Measurements from ENCODE around the gene ENTPD2.
"Not testable (repeated sequence)": the region's sequence is repeated elsewhere in the genome, so short reads cannot be mapped to it uniquely, and the experiment has no call there.

Gene ENTPD2

DNA sequence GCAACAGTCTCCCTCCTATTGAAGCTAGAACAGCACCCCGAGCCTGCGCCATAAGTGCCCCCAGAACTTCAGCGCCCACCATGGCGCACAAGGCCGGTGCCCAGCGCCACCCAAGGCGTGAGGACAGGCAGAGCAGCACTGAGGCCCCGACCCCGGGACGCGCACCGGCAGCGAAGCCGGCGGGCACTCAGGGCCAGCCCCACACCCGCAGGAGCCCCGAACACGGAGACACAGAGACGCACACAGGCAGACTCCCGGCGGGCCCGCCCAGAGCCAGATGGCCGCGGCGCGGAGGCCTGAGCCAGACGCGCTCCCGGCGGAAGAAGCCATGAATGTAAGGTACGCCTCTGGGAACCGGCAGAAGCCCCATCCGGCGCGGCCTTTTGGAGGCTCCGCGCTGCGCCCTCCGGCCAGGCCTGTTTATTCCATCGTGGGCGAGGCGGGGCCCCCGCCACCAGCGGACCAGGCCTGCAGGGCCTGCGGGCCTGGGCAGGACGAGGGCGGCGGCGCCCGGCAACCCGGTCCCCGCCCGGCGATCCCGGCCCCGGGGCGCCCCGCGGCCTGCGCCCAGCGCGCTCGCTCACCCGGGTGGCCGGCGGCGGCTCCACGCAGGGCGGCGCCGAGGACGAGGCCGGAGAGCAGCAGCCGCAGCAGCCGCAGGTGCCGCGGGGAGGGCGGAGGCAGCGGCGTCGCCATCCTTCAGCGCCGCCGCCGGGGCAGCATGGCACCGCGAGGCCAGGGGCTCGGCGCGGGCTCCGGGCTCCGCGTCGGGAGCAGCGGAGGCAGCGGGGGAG is 8.4 kb downstream of the ENTPD2 start:
- peak in 2 of 4 experiments; percentile 37 to 42 for DNase-seq

GRCh38 chr9:137044502-137045177 is 9.2 kb downstream of the ENTPD2 start:
- peak in 2 of 4 experiments; percentile 21 to 32 for DNase-seq

DNA sequence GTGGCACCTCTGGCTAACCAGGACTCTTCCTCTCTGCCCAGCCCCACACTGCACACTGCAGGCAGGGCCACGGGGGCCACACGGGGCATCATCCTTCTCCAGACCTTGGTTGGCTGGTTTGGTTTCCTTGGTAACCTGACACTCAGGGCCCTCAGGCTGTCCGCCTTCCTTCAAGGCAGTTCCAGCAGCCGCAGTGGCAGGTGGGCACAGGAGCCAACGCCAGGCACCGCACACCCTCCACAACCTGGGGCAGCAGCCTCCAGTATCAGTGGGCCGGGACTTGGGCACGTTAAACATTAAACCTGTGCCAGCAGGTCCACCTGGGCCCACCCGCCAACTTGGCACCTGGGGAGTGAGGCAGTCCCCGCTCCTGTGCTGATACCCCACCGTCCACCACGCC is 9.8 kb downstream of the ENTPD2 start:
- DNase-seq, result no peak

GRCh38 chr9:137042751-137043727 is 10.8 kb downstream of the ENTPD2 start:
- DNase-seq, result no peak

GRCh38 chr9:137041124-137041523 is 12.7 kb downstream of the ENTPD2 start:
- DNase-seq, result no peak

GRCh38 chr9:137040568-137040967 is 13.3 kb downstream of the ENTPD2 start:
- DNase-seq, result no peak

- no peak for DNase-seq
These were observed 14.1 kb downstream of the ENTPD2 start for GRCh38 chr9:137039611-137040366.

DNA sequence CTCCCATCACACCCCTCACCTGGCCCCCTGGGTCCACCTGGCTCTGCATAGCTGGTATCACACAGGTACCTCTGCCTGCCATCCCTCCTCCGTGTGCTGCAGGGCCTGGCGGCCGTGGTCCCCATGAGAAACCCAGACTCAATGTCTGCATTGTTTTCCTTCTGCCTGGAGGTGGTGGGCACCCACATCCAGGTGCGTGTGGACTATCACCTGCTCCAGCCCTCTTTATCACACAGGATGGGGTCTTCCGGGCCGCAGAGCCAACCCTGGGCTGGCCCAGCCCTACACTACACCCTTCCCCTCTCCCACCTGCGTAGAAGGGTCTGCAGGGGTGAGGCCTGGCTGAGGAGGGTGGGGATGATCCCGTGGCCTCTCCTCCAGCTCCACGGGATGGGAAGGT is 14.9 kb downstream of the ENTPD2 start:
- DNase-seq, result no peak

DNA sequence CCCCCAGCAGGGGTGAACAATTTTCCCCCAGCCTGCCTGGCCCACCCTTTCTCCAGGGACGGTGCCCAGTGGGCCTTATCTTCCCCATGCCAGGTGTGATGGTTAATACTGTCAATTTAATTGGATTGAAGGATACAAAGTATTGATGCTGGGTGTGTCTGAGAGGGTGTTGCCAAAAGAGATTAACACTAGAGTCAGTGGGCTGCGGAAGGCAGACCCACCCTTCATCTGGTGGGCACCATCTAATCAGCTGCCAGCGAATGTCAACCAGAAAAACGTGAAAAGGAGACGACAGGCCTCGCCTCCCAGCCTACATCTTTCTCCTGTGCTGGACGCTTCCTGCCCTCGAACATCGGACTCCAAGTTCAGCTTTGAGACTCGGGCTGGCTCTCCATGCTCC is 16.4 kb downstream of the ENTPD2 start:
- no peak for DNase-seq

- DNase-seq, result no peak
These were observed 16.8 kb downstream of the ENTPD2 start for GRCh38 chr9:137037035-137037434.

DNA sequence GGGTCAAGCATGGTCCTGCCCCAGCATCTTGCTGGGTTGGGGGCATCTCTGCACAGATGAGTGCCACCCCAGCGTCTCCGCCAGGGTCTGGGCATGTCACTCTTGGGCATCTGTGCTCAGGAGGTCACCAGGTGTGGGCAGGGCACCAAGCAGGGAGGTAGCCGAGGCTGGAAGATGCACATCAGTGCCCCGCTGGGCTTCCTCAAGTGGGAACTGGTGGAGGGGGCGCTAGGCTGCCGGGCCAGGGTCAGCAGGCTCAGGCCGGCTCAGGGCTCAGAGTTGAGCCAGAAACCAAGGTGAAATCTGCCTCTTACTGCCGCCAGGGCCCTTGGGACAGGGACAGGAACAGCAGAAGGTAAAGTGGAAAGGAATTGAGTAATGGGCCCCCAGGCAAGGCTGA is 17.9 kb downstream of the ENTPD2 start:
- no peak for DNase-seq

DNA sequence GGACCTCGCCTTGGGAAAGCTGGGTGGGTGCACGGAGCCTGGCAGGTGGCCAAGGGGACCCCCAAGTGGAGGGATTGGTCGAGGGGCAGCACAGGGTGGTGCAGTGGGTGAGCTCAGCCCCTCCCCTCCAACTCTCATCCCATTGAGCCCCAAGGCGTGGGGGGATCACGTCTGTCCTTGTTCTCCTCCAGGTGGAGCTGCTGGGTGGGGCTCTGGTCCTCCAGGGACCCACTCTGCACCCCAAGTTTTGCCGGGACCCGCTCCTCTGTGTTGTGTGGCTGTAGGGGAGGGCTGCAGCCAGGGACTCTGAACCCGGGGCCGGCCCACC is 18.4 kb downstream of the ENTPD2 start:
- DNase-seq, result no peak

DNA sequence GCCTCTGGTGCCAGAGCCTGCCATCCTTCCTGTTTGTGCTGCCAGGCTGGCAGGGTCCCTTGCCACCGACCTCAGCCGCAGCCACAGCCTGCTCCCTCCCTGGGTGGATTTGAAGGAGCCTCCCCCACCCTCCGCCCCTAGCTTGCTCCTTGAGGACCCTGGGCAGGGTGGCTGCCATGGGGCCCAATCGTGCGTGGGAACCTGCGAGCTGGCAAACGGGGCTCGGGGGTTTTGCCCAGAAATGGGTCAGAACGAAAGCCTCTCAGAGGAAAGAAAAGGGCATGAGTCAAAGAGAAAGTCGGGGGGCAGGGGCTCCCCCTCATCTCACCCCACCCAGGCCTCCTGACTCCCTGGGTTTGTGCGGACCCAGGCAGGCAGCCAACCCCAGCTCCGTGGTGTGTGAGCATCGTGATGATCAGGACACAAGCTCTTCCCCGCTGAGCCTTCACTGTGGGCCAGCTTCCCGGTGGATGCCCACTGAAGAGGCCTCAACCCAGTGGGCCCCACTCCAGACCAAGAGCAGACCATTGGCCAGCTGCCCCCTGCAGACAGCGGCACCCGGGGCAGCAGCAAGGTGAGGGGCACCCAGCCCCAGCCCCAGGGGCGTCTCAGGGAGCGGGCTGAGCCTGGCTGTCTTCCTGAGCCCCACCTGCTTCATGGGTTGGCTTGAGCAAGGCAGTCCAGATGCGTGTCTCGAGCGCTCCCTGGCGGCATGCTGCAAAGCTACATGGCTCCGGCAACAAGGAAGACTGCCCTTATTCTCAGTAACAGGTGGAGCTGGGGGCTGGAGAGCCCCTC is 19.0 kb downstream of the ENTPD2 start:
- DNase-seq, result peak; percentile 87 to 92 (median 88)

DNA sequence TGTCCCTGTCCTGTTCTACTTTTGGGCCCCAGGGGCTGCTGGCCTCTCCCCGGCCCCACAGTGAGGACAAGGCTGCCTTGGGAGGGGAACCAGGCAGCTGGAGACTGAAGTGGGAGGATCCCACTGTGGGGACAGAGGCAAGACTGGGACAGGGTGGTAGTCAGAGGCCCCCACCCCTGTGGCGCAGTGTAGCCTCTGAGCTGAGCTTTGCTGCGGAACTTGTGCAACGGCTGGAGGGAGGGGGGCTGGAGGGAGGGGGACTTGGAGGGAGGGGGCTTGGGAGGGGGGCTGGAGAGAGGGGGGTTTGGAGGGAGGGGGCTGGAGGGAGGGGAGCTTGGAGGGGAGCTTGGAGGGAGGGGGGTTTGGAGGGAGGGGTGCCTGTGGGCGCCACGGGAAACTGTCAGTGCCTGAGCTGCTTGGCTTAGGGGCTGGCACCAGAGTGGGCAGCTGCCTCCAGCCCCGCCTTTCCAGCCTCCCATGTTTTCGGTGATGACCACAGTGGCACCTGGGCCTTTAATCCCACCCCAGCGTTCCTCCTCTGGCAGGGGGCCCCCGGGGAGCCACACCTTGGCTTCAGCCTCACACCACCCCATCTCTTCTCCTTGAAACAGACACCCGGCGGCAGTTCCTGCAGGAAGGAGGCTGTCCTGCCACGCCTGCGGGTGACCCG is 19.7 kb downstream of the ENTPD2 start:
- peak; percentile 53 to 67 (median 66) for DNase-seq

GRCh38 chr9:137033481-137033880 is 20.4 kb downstream of the ENTPD2 start:
- not testable (repeated sequence) for DNase-seq

DNA sequence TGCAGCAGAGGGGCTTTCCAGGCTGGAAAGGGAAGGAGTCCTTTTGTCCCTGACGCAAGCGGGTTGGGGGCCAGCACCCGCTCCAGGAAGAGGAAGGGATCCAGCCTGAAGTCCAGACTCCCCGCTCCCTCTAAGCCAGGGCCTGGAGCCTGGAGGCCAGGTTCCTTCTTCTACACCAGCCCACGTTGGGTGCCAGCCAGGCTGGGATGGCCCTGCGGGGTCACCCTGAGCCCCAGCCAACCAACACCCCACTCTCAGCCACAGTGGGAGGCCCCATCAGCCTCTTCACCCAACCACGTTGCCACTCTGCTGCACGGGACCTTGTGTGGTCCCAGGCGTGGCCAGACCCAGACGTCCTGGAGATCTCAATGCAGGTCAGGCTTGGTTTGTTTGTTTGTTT is 21.0 kb downstream of the ENTPD2 start:
- DNase-seq, result peak; percentile 95 to 97 (median 96)

DNA sequence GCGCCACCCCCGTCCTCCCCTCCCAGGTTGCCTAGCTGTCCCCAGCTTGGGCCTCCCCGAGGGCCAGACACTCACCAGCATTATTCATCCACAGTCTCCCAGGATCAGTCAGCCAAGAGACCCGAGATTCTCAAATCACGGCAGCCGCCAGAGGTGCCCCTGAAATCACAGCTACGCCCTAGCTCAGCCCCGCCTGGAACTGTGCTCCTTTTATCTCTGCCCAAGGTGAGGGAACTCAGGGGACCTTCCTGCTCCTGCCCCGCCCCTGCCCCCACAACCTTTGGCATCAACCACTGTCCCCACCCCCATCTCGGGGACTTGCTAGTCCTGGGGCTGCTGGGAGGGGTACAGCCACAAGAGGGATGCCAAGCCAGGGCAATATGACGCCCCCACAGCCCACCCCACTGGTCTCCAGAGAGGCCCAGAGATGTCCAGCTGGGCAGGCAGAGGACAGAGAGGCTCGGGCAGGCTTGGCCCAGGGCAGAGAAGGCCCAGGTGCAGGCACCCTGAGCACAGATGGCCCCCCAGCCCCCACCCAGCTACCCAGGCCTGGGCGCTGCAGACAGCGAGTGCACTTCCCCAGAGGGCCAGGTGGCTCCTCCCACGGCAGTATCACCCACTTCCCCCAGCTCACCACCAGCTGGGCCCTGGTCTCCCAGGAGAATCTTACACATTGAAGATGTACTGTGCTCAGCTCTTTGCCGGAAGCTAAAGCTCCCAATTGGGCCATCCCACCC is 21.8 kb downstream of the ENTPD2 start, which contains the start of gene FUT7:
FUT7 (minus strand) TSS at position 185 of the 737 bp plus-strand sequence; CDS start at position 88, 97 bp downstream.
- peak; percentile 46 to 83 (median 70) for DNase-seq

GRCh38 chr9:137030538-137031527 is 23.0 kb downstream of the ENTPD2 start:
- peak; percentile 57 to 85 (median 73) for DNase-seq

GRCh38 chr9:137030006-137030405 is 23.9 kb downstream of the ENTPD2 start:
- peak; percentile 30 to 52 (median 40) for DNase-seq
